ENCODE data around the gene KLC1. TPM values are rescaled to one million over a fixed set of nuclear protein-coding genes. Genes with fewer than 3 reads are reported as not detected.

Gene KLC1
- total RNA-seq, 1 donor from 2014 or later, result 154 TPM

- intact Hi-C loops (cut with micrococcal nuclease), result no loop called here
These were observed 115.8 kb downstream of the KLC1 start for GRCh38 chr14:103744621-103745395.

- intact Hi-C loops (cut with micrococcal nuclease), result no loop called here
These were observed 116.4 kb downstream of the KLC1 start for GRCh38 chr14:103745424-103745823.

- intact Hi-C loops (cut with micrococcal nuclease), result no loop called here
These were observed 117.7 kb downstream of the KLC1 start for GRCh38 chr14:103746701-103747100.

GRCh38 chr14:103748534-103748857 lies 119.5 kb downstream of the KLC1 start:
- intact Hi-C loops (cut with micrococcal nuclease), result loop anchor here (1.0 kb wide), 1 partner anchor 33 kb away; the partner anchor contains the start of genes XRCC3 and ZFYVE21

GRCh38 chr14:103749452-103749851 lies 120.4 kb downstream of the KLC1 start:
- intact Hi-C loops (cut with micrococcal nuclease), result no loop called here

- intact Hi-C loops (cut with micrococcal nuclease), result no loop called here
These were observed 120.8 kb downstream of the KLC1 start for GRCh38 chr14:103749860-103750259.

Other genes starting within 250 kb of the KLC1 start
- gene MARK3, start 243.8 kb upstream of the KLC1 start, total RNA-seq, result 78.0 and 85.3 TPM in 2 replicates
- gene CKB, start 106.4 kb upstream of the KLC1 start, total RNA-seq, result 4.8 and 5.3 TPM in 2 replicates
- 10.0 and 11.2 TPM in 2 replicates for gene TRMT61A, start 100.0 kb upstream of the KLC1 start, total RNA-seq
- 31.0 and 32.3 TPM in 2 replicates for gene BAG5, start 66.6 kb upstream of the KLC1 start, total RNA-seq
- gene COA8, start 66.3 kb upstream of the KLC1 start, total RNA-seq, result 25.9 and 29.2 TPM in 2 replicates
- 43.0 and 47.9 TPM in 2 replicates for gene XRCC3, start 86.2 kb downstream of the KLC1 start, total RNA-seq
- 16.4 and 20.0 TPM in 2 replicates for gene ZFYVE21, start 86.6 kb downstream of the KLC1 start, total RNA-seq
- 8.9 and 10.3 TPM in 2 replicates for gene PPP1R13B, start 218.4 kb downstream of the KLC1 start, total RNA-seq

All from T-helper 2 cell treated with Interferon-gamma antibody and Interleukin-4, amounts not matched to agents 100 ng/mL and 5 ng/mL, for 36 hours (primary cell).